HG02885 (cell line): ENCODE results near the gene TWIST1.

ENCODE experiments used
- ATAC-seq: cut with Tn5 transposase; IDR thresholded peaks from one replicate; pipeline ENCODE4 v1.9.1; 2021; ENCODE audit warnings: mild to moderate bottlenecking; ENCODE audit not compliant: unreplicated experiment, poor library complexity

TWIST1 gene

GRCh38 chr7:19097165-19098055 is 20.0 kb downstream of the TWIST1 start:
- no peak for ATAC-seq

GRCh38 chr7:19095353-19095860 is 22.0 kb downstream of the TWIST1 start:
- ATAC-seq: no peak

- ATAC-seq: no peak
These were observed 22.7 kb downstream of the TWIST1 start for GRCh38 chr7:19094598-19095352.

GRCh38 chr7:19094138-19094537 is 23.3 kb downstream of the TWIST1 start:
- no peak for ATAC-seq

GRCh38 chr7:19091550-19092200 is 25.8 kb downstream of the TWIST1 start:
- ATAC-seq: no peak

- ATAC-seq: no peak
These were observed 26.9 kb downstream of the TWIST1 start for GRCh38 chr7:19090526-19090925.

- no peak for ATAC-seq
These were observed 27.6 kb downstream of the TWIST1 start for GRCh38 chr7:19089797-19090196.

GRCh38 chr7:19089378-19089777 is 28.1 kb downstream of the TWIST1 start:
- ATAC-seq: no peak

GRCh38 chr7:19080093-19080492 is 37.3 kb downstream of the TWIST1 start:
- ATAC-seq: no peak

GRCh38 chr7:19079066-19079465 is 38.4 kb downstream of the TWIST1 start:
- no peak for ATAC-seq

GRCh38 chr7:19069842-19070241 is 47.6 kb downstream of the TWIST1 start:
- no peak for ATAC-seq

GRCh38 chr7:19066170-19066569 is 51.3 kb downstream of the TWIST1 start:
- no peak for ATAC-seq
